ENCODE results near the gene MYEOV. TPM values are rescaled to one million over a fixed set of nuclear protein-coding genes. Genes with fewer than 3 reads are reported as not detected.

MYEOV gene
- total and polyA plus RNA-seq, 2 experiments from 2014 or later, result 0.14 TPM; not detected in 1

- TF ChIP-seq, protein P1, sequence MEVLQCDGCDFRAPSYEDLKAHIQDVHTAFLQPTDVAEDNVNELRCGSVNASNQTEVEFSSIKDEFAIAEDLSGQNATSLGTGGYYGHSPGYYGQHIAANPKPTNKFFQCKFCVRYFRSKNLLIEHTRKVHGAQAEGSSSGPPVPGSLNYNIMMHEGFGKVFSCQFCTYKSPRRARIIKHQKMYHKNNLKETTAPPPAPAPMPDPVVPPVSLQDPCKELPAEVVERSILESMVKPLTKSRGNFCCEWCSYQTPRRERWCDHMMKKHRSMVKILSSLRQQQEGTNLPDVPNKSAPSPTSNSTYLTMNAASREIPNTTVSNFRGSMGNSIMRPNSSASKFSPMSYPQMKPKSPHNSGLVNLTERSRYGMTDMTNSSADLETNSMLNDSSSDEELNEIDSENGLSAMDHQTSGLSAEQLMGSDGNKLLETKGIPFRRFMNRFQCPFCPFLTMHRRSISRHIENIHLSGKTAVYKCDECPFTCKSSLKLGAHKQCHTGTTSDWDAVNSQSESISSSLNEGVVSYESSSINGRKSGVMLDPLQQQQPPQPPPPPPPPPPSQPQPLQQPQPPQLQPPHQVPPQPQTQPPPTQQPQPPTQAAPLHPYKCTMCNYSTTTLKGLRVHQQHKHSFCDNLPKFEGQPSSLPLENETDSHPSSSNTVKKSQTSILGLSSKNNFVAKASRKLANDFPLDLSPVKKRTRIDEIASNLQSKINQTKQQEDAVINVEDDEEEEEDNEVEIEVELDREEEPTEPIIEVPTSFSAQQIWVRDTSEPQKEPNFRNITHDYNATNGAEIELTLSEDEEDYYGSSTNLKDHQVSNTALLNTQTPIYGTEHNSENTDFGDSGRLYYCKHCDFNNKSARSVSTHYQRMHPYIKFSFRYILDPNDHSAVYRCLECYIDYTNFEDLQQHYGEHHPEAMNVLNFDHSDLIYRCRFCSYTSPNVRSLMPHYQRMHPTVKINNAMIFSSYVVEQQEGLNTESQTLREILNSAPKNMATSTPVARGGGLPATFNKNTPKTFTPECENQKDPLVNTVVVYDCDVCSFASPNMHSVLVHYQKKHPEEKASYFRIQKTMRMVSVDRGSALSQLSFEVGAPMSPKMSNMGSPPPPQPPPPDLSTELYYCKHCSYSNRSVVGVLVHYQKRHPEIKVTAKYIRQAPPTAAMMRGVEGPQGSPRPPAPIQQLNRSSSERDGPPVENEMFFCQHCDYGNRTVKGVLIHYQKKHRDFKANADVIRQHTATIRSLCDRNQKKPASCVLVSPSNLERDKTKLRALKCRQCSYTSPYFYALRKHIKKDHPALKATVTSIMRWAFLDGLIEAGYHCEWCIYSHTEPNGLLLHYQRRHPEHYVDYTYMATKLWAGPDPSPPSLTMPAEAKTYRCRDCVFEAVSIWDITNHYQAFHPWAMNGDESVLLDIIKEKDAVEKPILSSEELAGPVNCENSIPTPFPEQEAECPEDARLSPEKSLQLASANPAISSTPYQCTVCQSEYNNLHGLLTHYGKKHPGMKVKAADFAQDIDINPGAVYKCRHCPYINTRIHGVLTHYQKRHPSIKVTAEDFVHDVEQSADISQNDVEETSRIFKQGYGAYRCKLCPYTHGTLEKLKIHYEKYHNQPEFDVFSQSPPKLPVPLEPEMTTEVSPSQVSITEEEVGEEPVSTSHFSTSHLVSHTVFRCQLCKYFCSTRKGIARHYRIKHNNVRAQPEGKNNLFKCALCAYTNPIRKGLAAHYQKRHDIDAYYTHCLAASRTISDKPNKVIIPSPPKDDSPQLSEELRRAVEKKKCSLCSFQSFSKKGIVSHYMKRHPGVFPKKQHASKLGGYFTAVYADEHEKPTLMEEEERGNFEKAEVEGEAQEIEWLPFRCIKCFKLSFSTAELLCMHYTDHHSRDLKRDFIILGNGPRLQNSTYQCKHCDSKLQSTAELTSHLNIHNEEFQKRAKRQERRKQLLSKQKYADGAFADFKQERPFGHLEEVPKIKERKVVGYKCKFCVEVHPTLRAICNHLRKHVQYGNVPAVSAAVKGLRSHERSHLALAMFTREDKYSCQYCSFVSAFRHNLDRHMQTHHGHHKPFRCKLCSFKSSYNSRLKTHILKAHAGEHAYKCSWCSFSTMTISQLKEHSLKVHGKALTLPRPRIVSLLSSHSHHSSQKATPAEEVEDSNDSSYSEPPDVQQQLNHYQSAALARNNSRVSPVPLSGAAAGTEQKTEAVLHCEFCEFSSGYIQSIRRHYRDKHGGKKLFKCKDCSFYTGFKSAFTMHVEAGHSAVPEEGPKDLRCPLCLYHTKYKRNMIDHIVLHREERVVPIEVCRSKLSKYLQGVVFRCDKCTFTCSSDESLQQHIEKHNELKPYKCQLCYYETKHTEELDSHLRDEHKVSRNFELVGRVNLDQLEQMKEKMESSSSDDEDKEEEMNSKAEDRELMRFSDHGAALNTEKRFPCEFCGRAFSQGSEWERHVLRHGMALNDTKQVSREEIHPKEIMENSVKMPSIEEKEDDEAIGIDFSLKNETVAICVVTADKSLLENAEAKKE (CRISPR knock-in tag; IDR thresholded peaks at IDR 0.05), result no peak
- TF ChIP-seq JUNB (IDR thresholded peaks at IDR 0.05; ENCODE audit: unreplicated experiment) (no peak), CREB1 (CRISPR knock-in tag; IDR thresholded peaks at IDR 0.05; ENCODE audit: low read depth) (no peak)
- TF ChIP-seq, protein P2, sequence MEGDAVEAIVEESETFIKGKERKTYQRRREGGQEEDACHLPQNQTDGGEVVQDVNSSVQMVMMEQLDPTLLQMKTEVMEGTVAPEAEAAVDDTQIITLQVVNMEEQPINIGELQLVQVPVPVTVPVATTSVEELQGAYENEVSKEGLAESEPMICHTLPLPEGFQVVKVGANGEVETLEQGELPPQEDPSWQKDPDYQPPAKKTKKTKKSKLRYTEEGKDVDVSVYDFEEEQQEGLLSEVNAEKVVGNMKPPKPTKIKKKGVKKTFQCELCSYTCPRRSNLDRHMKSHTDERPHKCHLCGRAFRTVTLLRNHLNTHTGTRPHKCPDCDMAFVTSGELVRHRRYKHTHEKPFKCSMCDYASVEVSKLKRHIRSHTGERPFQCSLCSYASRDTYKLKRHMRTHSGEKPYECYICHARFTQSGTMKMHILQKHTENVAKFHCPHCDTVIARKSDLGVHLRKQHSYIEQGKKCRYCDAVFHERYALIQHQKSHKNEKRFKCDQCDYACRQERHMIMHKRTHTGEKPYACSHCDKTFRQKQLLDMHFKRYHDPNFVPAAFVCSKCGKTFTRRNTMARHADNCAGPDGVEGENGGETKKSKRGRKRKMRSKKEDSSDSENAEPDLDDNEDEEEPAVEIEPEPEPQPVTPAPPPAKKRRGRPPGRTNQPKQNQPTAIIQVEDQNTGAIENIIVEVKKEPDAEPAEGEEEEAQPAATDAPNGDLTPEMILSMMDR (conservative IDR thresholded peaks at IDR 0.05; ENCODE audit: low read depth in 2 of 2), result no peak
Observed at GRCh38 chr11:69295995-69296889, 2.3 kb downstream of the MYEOV start (continued).
